22Rv1 (cell line): ENCODE data around the gene HS2ST1.
"Not testable (repeated sequence)": the region's sequence is repeated elsewhere in the genome, so short reads cannot be mapped to it uniquely, and the experiment has no call there.

Experiments
- H3K27ac ChIP-seq: fragments of 450-650 bp; 2 replicates; pipeline ENCODE4 v1.5.1; 2017
- ZFX ChIP-seq: fragments of 450-650 bp; IDR thresholded peaks from 2 replicates; pipeline ENCODE4 v1.6.1; 2017; ENCODE audit warnings: antibody characterized with exemption, borderline replicate concordance
- TF ChIP-seq, protein P1 (sequence below): fragments of 450-650 bp; IDR thresholded peaks from 2 replicates; pipeline ENCODE4 v1.5.1; 2017; ENCODE audit warnings: mild to moderate bottlenecking

HS2ST1 gene

GRCh38 chr1:86965827-86966182 lies 51.4 kb downstream of the HS2ST1 start:
- TF ChIP-seq ZFX: no peak
- TF ChIP-seq, protein P1, sequence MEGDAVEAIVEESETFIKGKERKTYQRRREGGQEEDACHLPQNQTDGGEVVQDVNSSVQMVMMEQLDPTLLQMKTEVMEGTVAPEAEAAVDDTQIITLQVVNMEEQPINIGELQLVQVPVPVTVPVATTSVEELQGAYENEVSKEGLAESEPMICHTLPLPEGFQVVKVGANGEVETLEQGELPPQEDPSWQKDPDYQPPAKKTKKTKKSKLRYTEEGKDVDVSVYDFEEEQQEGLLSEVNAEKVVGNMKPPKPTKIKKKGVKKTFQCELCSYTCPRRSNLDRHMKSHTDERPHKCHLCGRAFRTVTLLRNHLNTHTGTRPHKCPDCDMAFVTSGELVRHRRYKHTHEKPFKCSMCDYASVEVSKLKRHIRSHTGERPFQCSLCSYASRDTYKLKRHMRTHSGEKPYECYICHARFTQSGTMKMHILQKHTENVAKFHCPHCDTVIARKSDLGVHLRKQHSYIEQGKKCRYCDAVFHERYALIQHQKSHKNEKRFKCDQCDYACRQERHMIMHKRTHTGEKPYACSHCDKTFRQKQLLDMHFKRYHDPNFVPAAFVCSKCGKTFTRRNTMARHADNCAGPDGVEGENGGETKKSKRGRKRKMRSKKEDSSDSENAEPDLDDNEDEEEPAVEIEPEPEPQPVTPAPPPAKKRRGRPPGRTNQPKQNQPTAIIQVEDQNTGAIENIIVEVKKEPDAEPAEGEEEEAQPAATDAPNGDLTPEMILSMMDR: no peak
- H3K27ac ChIP-seq: no peak overlapping the region

GRCh38 chr1:86970938-86971337 lies 56.5 kb downstream of the HS2ST1 start:
- H3K27ac ChIP-seq: no peak overlapping the region
- TF ChIP-seq ZFX: no peak
- TF ChIP-seq, protein P1: no peak

DNA sequence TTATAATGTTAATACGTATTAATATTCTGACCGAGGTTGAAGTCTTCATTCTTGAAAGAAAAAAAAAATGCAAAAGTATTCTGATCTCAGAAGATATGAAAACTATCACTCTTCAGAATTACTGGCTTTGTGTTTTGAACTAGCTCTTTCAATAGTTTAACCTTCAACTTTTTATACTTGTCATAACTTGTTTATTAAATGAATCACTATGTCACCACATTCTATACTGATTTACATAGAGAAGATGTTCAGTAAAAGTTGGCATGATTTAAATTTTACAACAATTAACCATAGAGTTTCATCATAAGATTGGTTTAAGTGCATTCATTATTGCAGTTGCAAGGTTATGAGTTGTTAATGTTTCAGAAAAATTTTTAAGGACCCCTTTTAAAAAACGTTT lies 57.3 kb downstream of the HS2ST1 start:
- H3K27ac ChIP-seq: no peak overlapping the region
- no peak for TF ChIP-seq ZFX
- TF ChIP-seq, protein P1: no peak

DNA sequence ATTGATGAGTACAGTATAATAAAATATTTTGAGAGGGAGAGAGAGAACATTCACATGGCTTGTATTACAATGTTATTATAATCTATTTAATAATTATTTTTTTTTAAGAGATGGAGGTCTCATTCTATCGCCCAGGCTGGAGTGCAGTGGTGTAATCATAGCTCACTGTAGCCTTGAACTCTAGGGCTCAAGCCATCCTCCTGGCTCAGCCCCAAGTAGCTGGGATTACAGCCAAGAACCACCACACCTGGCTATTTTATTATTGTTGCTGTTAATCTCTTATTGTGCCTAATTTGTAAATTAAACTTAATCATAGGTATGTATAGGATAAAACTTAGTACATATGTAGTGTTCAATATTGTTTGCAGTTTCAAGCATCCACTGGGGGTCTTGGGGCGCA lies 57.8 kb downstream of the HS2ST1 start:
- H3K27ac ChIP-seq: no peak overlapping the region
- TF ChIP-seq, protein P1: no peak
- no peak for TF ChIP-seq ZFX

GRCh38 chr1:86975993-86976550 lies 61.6 kb downstream of the HS2ST1 start:
- TF ChIP-seq, protein P1: no peak
- no peak for TF ChIP-seq ZFX

GRCh38 chr1:86976664-86977063 lies 62.2 kb downstream of the HS2ST1 start:
- no peak for TF ChIP-seq ZFX
- TF ChIP-seq, protein P1: no peak
- H3K27ac ChIP-seq: no peak overlapping the region

More at GRCh38 chr1:86975993-86976550, 61.6 kb downstream of the HS2ST1 start:
- H3K27ac ChIP-seq: no peak overlapping the region

DNA sequence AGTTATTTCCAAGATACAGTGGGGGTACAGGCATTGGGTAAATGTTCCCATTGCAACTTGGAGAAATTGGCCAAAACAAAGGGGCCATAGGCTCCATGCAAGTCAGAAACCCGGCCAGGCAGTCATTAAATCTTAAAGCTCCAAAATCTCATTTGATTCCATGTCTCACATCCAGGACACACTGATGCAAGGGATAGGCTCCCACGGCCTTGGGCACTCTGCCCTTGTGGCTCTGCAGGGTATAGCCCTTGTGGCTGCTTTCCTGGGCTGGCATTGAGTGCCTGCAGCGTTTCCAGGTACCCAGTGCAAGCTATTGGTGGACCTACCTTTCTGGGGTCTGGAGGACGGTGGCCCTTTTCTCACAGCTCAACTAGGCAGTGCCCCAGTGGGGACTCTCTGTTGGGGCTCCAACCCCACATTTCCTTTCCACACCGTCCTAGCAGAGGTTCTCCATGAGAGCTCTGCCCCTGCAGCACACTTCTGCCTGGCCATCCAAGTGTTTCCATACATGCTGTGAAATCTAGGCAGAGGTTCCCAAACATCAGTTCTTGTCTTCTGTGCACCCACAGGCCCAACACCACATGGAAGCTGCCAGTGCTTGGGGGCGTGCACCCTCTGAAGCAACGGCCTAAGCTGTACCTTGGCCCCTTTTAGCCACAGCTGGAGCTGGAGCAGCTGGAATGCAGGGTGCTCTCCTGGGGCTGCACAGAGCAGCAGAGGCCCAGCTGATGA lies 67.2 kb downstream of the HS2ST1 start:
- H3K27ac ChIP-seq: no peak overlapping the region
- no peak for TF ChIP-seq ZFX
- TF ChIP-seq, protein P1: no peak

- not testable (repeated sequence) for H3K27ac ChIP-seq
Observed at GRCh38 chr1:86983677-86984076, 69.2 kb downstream of the HS2ST1 start.
